Nephron progenitor cell (in vitro differentiated cells): ENCODE results near the gene TMEM161B.
"Not testable (repeated sequence)": the region's sequence is repeated elsewhere in the genome, so short reads cannot be mapped to it uniquely, and the experiment has no call there.

Experiments used
- DNase-seq: peaks from one replicate; pipeline ENCODE4 v3.0.0; 2021
- H3K27ac Mint-ChIP-seq: 2 replicates; pipeline ENCODE4 v1.8.0; 2021; ENCODE audit warnings: mild to moderate bottlenecking, moderate library complexity, mixed read lengths
- H3K27me3 Mint-ChIP-seq: 2 replicates; pipeline ENCODE4 v1.8.0; 2021; ENCODE audit warnings: mild to moderate bottlenecking, low read depth, mixed read lengths; ENCODE audit not compliant: poor library complexity
- H3K36me3 Mint-ChIP-seq: 2 replicates; pipeline ENCODE4 v1.8.0; 2021; ENCODE audit warnings: low read depth, mixed read lengths
- H3K4me1 Mint-ChIP-seq: 2 replicates; pipeline ENCODE4 v1.8.0; 2021; ENCODE audit warnings: mixed read lengths
- H3K4me3 Mint-ChIP-seq: 2 replicates; pipeline ENCODE4 v1.8.0; 2021; ENCODE audit warnings: mild to moderate bottlenecking, moderate library complexity, mixed read lengths
- H3K9me3 Mint-ChIP-seq: 2 replicates; pipeline ENCODE4 v1.8.0; 2021; ENCODE audit warnings: mild to moderate bottlenecking, moderate library complexity, mixed read lengths
- TF ChIP-seq, protein P1 (sequence below): fragments of 200-600 bp; sonication (generic); IDR thresholded peaks from 2 replicates; pipeline ENCODE4 v1.5.0; 2021; ENCODE audit warnings: antibody characterized with exemption

Gene TMEM161B

DNA sequence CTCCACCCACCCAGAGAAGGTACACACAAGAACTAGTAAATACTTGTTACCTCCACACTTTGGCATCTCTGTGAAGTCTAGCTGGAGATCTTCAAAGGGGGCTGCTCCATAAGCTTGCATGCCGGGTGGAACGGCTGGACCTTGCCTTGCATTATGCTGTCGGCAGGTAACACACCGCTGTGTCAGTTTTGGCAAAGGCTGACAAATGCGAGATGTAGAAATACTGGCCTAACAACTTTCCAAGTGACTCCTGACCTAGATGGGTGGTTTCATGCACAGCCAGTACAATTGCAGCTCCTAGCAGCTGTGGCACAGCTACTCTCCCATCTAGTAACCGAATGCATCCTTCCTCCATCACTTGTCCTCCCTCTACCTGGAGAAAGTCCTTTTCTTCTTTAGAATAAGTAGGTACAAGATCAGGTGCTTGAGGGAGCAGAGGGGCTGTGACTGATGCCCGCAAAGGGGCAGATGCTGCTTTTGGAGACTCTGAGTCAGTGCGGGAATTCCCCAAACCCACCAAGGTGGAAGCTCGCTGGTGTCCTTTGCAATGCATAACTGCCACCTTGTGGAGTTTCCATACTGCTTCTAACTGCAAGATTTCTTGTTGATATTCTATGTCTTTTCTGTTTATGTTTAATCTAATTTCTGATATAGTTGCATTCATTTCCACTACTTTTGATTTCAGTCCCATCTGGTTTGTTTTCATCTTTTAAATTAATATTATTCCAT lies 78.4 kb downstream of the TMEM161B start:
- no peak overlapping the region for H3K4me3 Mint-ChIP-seq
- no peak overlapping the region for H3K27ac Mint-ChIP-seq
- TF ChIP-seq, protein P1, sequence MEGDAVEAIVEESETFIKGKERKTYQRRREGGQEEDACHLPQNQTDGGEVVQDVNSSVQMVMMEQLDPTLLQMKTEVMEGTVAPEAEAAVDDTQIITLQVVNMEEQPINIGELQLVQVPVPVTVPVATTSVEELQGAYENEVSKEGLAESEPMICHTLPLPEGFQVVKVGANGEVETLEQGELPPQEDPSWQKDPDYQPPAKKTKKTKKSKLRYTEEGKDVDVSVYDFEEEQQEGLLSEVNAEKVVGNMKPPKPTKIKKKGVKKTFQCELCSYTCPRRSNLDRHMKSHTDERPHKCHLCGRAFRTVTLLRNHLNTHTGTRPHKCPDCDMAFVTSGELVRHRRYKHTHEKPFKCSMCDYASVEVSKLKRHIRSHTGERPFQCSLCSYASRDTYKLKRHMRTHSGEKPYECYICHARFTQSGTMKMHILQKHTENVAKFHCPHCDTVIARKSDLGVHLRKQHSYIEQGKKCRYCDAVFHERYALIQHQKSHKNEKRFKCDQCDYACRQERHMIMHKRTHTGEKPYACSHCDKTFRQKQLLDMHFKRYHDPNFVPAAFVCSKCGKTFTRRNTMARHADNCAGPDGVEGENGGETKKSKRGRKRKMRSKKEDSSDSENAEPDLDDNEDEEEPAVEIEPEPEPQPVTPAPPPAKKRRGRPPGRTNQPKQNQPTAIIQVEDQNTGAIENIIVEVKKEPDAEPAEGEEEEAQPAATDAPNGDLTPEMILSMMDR: no peak
- H3K4me1 Mint-ChIP-seq: no peaks in the 10 kb centered on the region
- peaks cover 56% of the 10 kb centered on the region for H3K9me3 Mint-ChIP-seq
- no peak for DNase-seq
- no peaks in the 10 kb centered on the region for H3K27me3 Mint-ChIP-seq
- H3K36me3 Mint-ChIP-seq: peaks cover 80% of the 10 kb centered on the region

DNA sequence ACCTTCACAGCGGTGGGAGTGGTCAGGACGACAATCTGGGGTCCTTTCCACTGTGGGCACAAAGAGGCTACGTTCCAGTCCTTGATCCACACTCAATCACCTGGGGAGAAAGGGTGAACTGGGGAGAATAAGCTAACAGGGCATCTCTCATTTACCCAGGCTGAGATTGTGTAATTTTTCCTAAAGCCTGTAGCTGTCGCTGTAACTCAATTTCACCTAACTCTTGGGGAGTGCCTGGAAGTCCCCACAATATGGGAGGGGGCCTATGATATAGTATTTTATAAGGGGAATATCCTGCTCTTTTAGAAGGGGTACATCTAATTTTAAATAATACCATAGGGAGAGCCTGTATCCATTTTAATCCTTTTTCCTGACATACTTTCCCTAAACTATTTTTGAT lies 79.2 kb downstream of the TMEM161B start:
- peaks cover 76% of the 10 kb centered on the region for H3K36me3 Mint-ChIP-seq
- DNase-seq, H3K27ac Mint-ChIP-seq, H3K4me3 Mint-ChIP-seq, H3K4me1 Mint-ChIP-seq, H3K27me3 Mint-ChIP-seq: not testable (repeated sequence)
- H3K9me3 Mint-ChIP-seq: peaks cover 57% of the 10 kb centered on the region

DNA sequence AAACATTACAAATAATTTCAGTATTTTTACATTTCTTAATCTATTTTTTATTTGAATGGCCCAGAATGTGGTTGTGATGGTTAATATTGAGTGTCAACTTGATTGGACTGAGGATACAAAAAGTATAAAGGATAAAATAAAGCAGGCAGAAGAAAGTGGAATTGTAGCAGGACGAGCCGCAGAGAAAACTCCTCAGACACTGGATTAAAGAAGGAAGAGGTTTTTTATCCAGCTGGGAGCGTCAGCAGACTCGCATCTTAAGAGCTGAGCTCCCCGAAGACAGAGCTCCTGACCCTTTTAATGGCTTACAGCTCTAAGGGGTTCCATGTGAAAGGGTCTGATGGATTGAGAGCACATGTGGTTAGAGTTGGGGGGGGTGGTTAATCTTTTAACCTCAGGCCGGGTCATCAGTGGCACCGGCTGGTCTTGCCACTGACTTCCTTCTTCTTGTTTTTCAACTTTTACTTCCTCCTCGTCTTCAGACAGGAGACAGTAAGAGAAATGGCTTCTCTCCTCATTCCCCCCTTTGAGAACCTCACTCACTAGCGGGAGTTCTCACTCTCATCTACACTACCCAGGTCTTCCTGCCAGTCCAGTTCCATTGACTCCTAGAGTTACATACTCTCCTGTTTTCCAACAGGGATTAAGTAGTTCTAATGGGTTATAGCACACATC lies 80.0 kb downstream of the TMEM161B start:
- Mint-ChIP-seq H3K4me1 (no peaks in the 10 kb centered on the region), H3K27ac (no peak overlapping the region), H3K36me3 (peaks cover 67% of the 10 kb centered on the region), H3K9me3 (peaks cover 57% of the 10 kb centered on the region), H3K4me3 (no peak overlapping the region), H3K27me3 (no peaks in the 10 kb centered on the region)
- no peak for DNase-seq
- TF ChIP-seq, protein P1: no peak

DNA sequence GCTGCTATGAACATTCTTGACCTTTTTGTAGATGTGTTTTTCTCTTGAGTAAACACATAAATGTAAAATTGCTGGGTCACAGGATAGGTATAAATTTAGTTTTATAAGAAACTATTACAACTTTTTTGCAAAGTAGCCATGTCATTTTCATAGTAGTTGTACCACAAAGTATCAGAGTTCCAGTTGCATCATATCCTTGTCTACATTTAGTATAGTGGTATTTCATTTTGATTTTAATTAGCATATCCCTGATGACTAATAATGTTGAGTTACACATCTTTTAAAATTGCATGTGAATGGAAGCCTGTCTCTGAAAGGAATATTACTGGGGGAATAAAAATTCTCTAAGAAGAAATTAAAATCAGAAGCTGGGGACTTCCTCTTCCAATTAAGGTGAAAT lies 85.4 kb downstream of the TMEM161B start:
- Mint-ChIP-seq H3K4me1 (no peaks in the 10 kb centered on the region), H3K27ac (no peak overlapping the region), H3K9me3 (peaks cover 32% of the 10 kb centered on the region), H3K4me3 (no peak overlapping the region), H3K36me3 (peaks cover 29% of the 10 kb centered on the region), H3K27me3 (no peaks in the 10 kb centered on the region)
- no peak for DNase-seq
- TF ChIP-seq, protein P1: no peak

DNA sequence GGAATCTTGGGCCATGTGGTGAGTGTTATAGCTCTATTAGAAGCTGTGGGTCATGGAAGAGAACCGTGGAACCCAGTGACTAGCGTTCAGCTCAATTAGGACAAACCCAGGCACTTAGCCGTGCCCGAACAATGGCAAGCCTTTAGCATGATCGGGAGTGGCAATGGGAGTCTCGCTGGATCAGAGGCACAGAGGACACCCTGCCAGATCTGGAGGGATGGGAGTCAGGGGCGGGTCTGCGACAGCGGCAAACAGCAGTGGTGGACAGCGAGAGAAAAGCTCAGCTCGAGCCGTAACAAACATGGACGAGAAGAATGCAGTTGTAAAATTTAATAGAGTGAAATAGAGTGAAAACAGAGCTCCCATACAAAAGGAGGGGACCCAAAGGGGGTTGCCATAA lies 91.2 kb downstream of the TMEM161B start:
- peaks cover 23% of the 10 kb centered on the region for H3K9me3 Mint-ChIP-seq
- not testable (repeated sequence) for DNase-seq, H3K27me3 Mint-ChIP-seq, H3K4me1 Mint-ChIP-seq, H3K36me3 Mint-ChIP-seq, H3K4me3 Mint-ChIP-seq, H3K27ac Mint-ChIP-seq

DNA sequence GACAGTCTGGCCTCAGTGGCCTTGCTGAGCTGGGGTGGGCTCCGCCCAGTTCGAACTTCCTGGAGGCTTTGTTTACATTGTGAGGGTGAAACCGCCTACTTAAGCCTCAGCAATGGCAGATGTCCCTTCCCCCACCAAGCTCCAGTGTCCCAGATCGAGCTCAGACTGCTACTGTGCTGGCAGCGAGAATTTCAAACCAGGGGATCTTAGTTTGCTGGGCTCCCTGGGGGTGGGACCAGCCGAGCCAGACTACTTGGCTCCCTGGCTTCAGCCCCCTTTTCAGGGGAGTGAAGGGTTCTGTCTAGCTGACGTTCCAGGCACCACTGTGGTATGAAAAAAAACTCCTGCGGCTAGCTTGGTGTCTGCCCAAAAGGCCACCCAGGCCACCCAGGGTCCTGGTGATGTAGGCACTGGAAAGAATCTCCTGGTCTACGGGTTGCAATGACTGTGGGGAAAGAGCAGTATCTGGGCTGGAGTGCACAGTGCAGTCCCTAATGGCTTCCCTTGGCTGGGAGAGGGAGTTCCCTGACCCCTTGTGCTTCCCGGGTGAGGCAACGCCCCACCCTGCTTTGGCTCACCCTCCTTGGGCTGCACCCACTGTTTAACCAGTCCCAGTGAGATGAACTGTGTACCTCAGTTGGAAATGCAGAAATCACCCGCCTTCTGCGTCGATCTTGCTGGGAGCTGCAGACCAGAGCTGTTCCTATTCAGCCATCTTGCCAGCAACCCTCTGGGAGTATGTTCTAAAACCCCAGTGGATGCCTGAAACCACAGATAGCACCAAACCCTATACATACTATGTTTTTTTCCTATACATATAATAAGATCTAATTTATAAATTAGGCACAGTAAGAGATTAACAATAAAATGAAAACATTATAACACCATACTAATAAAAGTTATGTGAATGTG lies 95.5 kb downstream of the TMEM161B start:
- TF ChIP-seq, protein P1: no peak
- Mint-ChIP-seq H3K4me1 (peaks cover 6% of the 10 kb centered on the region), H3K9me3 (peaks cover 63% of the 10 kb centered on the region), H3K27me3 (peaks cover 3% of the 10 kb centered on the region), H3K36me3 (peaks cover 15% of the 10 kb centered on the region), H3K27ac (no peak overlapping the region), H3K4me3 (no peak overlapping the region)
- peak; percentile 2 for DNase-seq
